Naive thymus-derived CD8-positive, alpha-beta T cell (primary cell): ENCODE measurements around the gene IQSEC3. TPM values are rescaled to one million over a fixed set of nuclear protein-coding genes. Genes with fewer than 3 reads are reported as not detected.

Source experiments
- ATAC-seq, 2 donors: fragments of 150-1000 bp; cut with Tn5 transposase in 1 of 2; sonication (Bioruptor Pico), chemical (Tn5 transposase) in 1 of 2; 1 replicate in 1 of 2; 2 replicates in 1 of 2; pipeline ENCODE4 v1.10.0; 2021; ENCODE audit warnings: mild to moderate bottlenecking in 2 of 2, moderate library complexity in 2 of 2
- POLR2A ChIA-PET: fragments of 350-600 bp; sonication (Branson Sonifier 250); formaldehyde crosslinking; loops from one replicate; lab custom pipeline; 2021; ENCODE audit warnings: antibody characterized with exemption; lab: Charles Lee
- DNase-seq, 10 donors: peaks; one replicate each; pipeline versions ENCODE4 v3.0.0 to v3.0.0-alpha.2; 2020 to 2022
- H3K27ac Mint-ChIP-seq, 10 donors: one replicate each; pipeline ENCODE4 v1.8.0; 2020 to 2022; ENCODE audit warnings: mild to moderate bottlenecking in 10 of 10, mixed read lengths in 10 of 10, moderate library complexity in 4 of 10, inconsistent platforms in 1 of 10
- H3K27me3 Mint-ChIP-seq, 5 donors: one replicate each; pipeline ENCODE4 v1.8.0; 2021 to 2022; ENCODE audit warnings: mixed read lengths in 5 of 5
- H3K36me3 Mint-ChIP-seq, 3 donors: one replicate each; pipeline ENCODE4 v1.8.0; 2020 to 2022; ENCODE audit warnings: mixed read lengths in 3 of 3, mild to moderate bottlenecking in 2 of 3, inconsistent platforms in 1 of 3
- H3K4me1 Mint-ChIP-seq, 4 donors: one replicate each; pipeline ENCODE4 v1.8.0; 2021 to 2022; ENCODE audit warnings: mixed read lengths in 4 of 4
- H3K4me3 Mint-ChIP-seq, 10 donors: one replicate each; pipeline ENCODE4 v1.8.0; 2020 to 2022; ENCODE audit warnings: mild to moderate bottlenecking in 10 of 10, mixed read lengths in 10 of 10, moderate library complexity in 6 of 10, inconsistent platforms in 1 of 10
- H3K9me3 Mint-ChIP-seq, 9 donors: one replicate each; pipeline ENCODE4 v1.8.0; 2020 to 2022; ENCODE audit warnings: mixed read lengths in 9 of 9, mild to moderate bottlenecking in 3 of 9, inconsistent platforms in 1 of 9, moderate library complexity in 1 of 9
- polyA plus RNA-seq, 3 donors: library from polyadenylated mRNA; unstranded; fragments of 300-500 nt; fragmentation: Illumina TruSeq; gene quantifications; one replicate each; pipeline ENCODE4 v1.2.3, GENCODE V29; 2021
- total RNA-seq, 8 experiments: library from RNA in 2 of 8; stranded (reverse) in 2 of 8; gene quantifications; one replicate each; pipeline ENCODE4 v1.2.3 and lab custom pipeline; 2021 to 2026

Gene IQSEC3
- total and polyA plus RNA-seq, 5 experiments from 2014 or later: 0.42 to 19.3 (median 1.1) TPM

DNA sequence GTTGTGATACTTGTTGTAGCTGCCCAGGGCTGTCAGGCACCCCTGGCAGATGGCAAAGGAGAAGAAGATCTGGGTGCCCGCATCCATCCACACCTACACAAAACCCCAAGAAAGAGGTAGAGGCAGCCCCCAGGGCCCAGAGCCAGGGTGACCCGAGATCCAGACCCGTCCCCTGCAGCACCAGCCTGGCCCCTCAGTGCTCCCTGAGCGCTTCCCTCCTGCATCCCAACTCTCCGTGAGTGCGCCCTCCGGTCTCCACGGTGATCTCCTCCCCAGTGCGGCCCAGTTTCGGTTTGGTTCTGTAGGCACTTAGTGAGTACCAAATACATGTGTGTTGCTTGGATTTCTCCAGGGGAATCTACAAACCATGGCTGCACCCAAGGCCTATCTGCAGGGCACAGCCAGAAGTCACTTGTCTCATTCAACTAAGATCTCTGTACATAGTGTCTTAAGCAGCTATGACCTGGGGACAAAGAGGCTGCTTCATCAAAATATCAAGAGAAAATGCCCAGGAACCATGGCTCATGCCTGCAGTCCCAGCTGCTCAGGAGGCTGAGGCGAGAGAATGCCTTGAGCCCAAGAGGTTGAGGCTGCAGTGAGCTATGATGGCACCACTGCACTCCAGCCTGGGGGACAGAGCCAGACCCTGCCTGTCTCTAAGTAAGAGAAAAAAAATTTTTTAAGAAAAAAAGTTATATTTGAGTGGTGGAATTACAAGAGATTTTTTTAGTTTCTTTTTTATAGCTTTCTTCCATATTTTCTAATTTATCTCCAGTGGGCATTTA lies 131.5 kb downstream of the IQSEC3 start:
- Mint-ChIP-seq H3K9me3 (peaks cover 0 to 10% (median 0%) of the 10 kb centered on the region in 9 donors), H3K36me3 (no peaks in the 10 kb centered on the region), H3K27me3 (peaks cover 20 to 79% (median 43%) of the 10 kb centered on the region in 5 donors), H3K4me3 (no peak overlapping the region), H3K4me1 (peaks cover 0 to 5% (median 3%) of the 10 kb centered on the region in 4 donors), H3K27ac (no peak overlapping the region)
- DNase-seq (peak in 1 of 10 donors; percentile 47), ATAC-seq (no peak)
- POLR2A ChIA-PET: no interaction called here

DNA sequence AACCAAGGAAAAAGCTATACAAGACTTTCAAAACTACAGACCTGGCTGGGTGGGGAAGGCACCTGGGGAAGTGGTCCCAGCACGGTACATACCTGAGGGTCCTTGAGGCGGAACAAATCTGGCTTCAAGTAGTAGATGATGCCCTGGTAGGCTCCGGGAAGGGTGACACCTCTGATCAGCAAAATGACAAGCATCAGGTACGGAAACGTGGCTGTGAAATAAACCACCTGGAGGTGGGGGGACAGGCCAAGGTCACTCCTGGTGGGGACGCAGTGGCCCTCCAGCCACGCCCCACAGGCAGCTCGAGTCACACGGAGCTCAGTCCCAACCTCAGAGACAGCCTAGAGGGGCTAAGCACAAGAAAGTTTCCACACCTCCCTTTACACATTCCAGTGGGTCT lies 132.1 kb downstream of the IQSEC3 start:
- Mint-ChIP-seq H3K27me3 (peaks cover 20 to 76% (median 43%) of the 10 kb centered on the region in 5 donors), H3K27ac (peak overlapping the region in 1 of 10 donors; percentile 19), H3K4me1 (peaks cover 0 to 5% (median 3%) of the 10 kb centered on the region in 4 donors), H3K9me3 (peaks cover 0 to 10% (median 0%) of the 10 kb centered on the region in 9 donors), H3K36me3 (no peaks in the 10 kb centered on the region), H3K4me3 (no peak overlapping the region)
- DNase-seq: peak in 1 of 10 donors; percentile 30
- no peak for ATAC-seq
- POLR2A ChIA-PET: no interaction called here

DNA sequence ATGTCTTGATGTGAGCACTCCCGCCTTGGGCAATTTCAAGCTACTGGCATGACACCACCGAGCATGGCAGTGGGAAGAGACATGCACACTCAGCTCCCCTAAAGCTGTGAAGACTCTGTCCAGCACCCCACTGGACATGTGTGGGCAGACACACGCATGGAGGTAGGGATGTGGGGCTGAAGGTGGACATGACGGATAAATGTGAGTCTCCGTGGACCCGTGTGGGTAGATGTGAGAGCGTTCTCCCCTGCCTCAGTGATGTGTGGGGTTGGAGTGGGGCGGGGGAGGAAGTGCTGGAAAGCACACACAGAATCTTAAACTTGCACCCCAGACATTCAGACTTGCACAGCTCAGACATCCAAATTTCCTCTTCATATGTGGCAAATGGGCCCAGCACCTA lies 134.8 kb downstream of the IQSEC3 start:
- H3K4me3 Mint-ChIP-seq: no peak overlapping the region
- H3K27ac Mint-ChIP-seq: peak overlapping the region in 1 of 10 donors; percentile 60
- peaks cover 0 to 10% (median 0%) of the 10 kb centered on the region in 9 donors for H3K9me3 Mint-ChIP-seq
- POLR2A ChIA-PET: no interaction called here
- ATAC-seq (no peak), DNase-seq (no peak)
- no peaks in the 10 kb centered on the region for H3K36me3 Mint-ChIP-seq
- peaks cover 0 to 6% (median 3%) of the 10 kb centered on the region in 4 donors for H3K4me1 Mint-ChIP-seq
- peaks cover 31 to 76% (median 53%) of the 10 kb centered on the region in 5 donors for H3K27me3 Mint-ChIP-seq

DNA sequence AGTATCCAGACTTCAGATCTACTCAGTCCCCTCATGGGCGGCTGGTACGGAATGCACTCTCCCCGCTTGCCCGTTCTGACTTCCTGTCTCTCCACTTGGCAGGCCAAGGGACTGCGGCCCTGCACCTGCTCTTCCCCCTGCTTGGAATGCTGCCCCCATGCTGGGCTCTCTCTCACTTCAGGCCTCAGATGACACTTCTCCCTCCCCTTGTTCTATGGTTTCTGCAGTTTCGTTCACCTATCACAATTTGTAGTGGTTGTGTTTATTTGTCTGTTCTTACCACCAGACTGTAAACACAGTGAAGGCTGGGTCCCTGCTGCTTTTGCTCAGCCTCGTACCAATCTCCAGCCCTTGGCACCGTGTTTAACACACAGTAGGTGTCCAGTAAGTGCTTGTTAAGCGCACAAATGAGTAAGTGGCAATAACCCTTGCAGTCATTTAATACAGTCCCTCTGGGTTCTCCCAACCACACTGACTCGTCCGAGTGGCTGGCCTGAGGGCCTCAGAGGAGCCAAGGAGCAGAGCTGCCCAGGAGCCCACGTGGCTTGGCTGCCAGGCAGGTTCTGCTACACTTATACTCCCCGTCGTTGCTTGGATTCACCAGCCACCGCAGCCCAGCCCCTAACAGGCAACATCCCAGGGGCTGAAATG lies 135.6 kb downstream of the IQSEC3 start:
- peaks cover 0 to 6% (median 3%) of the 10 kb centered on the region in 4 donors for H3K4me1 Mint-ChIP-seq
- peak overlapping the region in 1 of 10 donors; percentile 25 for H3K27ac Mint-ChIP-seq
- H3K9me3 Mint-ChIP-seq: peaks cover 0 to 3% (median 0%) of the 10 kb centered on the region in 9 donors
- DNase-seq: peak in 1 of 10 donors; percentile 57
- ATAC-seq: no peak
- POLR2A ChIA-PET: no interaction called here
- peak overlapping the region in 2 of 10 donors; percentile 8 to 31 for H3K4me3 Mint-ChIP-seq
- no peaks in the 10 kb centered on the region for H3K36me3 Mint-ChIP-seq
- peaks cover 32 to 76% (median 55%) of the 10 kb centered on the region in 5 donors for H3K27me3 Mint-ChIP-seq

DNA sequence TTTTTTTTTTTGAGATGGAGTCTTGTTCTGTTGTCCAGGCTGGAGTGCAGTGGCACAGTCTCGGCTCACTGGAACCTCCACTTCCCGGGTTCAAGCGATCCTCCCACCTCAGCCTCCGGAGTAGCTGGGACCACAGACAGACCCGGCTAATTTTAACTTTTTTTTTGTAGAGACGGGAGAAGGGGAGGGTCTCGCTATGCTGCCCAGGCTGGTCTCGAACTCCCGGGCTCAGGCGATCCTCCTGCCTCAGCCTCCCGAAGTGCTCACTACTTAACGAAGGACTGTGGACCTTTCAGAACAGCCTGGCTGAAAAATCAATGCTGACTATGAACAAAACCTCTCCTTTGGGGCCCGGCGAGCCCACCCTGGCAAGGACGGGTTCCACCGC lies 136.5 kb downstream of the IQSEC3 start:
- peak overlapping the region in 1 of 10 donors; percentile 31 for H3K4me3 Mint-ChIP-seq
- H3K27me3 Mint-ChIP-seq: peaks cover 30 to 76% (median 55%) of the 10 kb centered on the region in 5 donors
- POLR2A ChIA-PET: no interaction called here
- no peak for ATAC-seq
- peaks cover 0 to 6% (median 3%) of the 10 kb centered on the region in 4 donors for H3K4me1 Mint-ChIP-seq
- no peaks in the 10 kb centered on the region for H3K36me3 Mint-ChIP-seq
- DNase-seq: no peak
- no peaks in the 10 kb centered on the region for H3K9me3 Mint-ChIP-seq
- no peak overlapping the region for H3K27ac Mint-ChIP-seq

DNA sequence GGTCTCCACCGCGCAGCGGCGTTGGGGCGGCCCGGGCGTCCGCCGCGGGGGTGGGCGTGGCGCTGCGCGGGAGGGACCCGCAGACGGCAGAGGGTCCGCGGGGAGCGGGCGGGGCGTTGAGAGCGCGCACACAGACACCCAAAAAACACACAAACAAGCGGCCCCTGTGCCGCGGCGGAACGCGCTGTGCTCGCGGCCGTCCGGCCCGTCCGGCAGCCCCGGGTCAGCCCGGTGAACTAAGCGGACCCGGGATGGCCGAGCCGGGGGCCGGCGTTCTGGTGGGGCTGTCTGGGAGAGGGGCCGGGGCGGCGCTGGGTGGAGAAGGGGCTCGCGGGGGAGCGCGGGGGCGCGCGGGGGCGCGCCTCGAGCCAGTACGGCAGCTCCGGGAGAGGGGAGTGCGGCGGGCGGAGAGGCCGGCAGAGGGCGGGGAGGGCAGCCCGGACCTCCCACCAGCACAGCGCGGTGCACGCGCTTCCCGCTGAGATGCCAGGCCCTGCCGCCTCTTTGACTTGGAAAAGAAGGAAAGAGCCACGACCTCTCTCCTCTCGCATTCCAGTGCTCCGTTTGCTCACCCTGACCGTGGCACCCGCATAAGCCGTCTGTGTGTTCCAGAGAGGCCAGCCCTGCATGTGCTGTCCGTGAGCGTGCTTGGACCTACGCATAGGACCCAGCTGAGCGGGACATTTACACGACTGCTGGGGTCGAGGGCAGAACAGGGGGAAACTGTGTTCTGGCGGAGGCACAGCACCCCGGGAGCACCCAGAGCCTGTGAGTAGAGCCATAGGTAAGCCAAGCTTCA lies 137.1 kb downstream of the IQSEC3 start:
- Mint-ChIP-seq H3K9me3 (no peaks in the 10 kb centered on the region), H3K4me3 (peak overlapping the region in 2 of 10 donors; percentile 31 to 36), H3K27me3 (peaks cover 33 to 77% (median 58%) of the 10 kb centered on the region in 5 donors), H3K36me3 (no peaks in the 10 kb centered on the region), H3K27ac (no peak overlapping the region), H3K4me1 (peaks cover 0 to 6% (median 2%) of the 10 kb centered on the region in 4 donors)
- DNase-seq (peak in 1 of 10 donors; percentile 47), ATAC-seq (no peak)
- POLR2A ChIA-PET: no interaction called here

DNA sequence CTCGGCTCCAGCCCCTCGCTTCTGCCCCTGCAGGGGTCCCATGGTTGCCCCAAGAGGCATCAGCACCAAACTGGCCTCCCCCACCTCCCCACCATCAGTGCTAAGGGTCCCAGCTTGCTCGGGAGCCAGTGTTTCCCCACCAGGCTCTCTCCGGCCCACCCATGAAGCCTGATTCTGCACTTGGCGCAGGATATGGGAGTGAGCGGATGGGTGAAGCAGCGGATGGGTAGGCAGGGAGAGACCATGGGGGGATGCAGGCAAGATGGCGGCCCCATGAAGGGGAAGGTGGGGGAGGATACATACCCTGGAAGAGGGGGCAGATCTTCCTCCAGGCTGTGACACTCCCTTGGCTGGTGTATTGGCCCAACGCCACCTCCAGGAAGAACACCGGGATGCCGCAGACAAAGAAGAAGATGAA lies 137.7 kb downstream of the IQSEC3 start:
- Mint-ChIP-seq H3K36me3 (no peaks in the 10 kb centered on the region), H3K4me1 (peaks cover 0 to 6% (median 2%) of the 10 kb centered on the region in 4 donors), H3K27me3 (peaks cover 37 to 82% (median 63%) of the 10 kb centered on the region in 5 donors), H3K4me3 (no peak overlapping the region), H3K27ac (no peak overlapping the region), H3K9me3 (no peaks in the 10 kb centered on the region)
- peak in 1 of 10 donors; percentile 42 for DNase-seq
- ATAC-seq: no peak
- POLR2A ChIA-PET: no interaction called here

DNA sequence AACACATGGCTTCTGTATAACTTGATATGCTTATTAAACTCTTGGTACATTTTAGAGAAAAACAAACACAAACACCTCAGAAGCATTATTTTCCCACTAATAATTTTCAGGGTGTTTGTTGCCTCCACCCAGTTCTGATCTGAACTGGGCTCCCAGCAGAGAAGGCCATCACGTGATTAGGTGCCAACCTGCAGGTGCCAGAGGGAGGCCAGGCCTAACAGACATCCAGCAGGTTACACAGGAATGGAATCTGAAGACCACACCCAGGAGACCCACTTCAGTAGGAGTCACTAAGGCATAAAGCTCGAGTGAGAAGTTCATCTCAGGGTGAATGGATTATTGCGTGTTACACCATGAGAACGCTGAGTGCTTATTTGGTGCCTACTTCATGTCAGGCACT lies 138.5 kb downstream of the IQSEC3 start:
- H3K4me1 Mint-ChIP-seq: peaks cover 0 to 6% (median 2%) of the 10 kb centered on the region in 4 donors
- POLR2A ChIA-PET: no interaction called here
- H3K4me3 Mint-ChIP-seq: no peak overlapping the region
- ATAC-seq (no peak), DNase-seq (peak in 1 of 10 donors; percentile 3)
- H3K9me3 Mint-ChIP-seq: no peaks in the 10 kb centered on the region
- no peaks in the 10 kb centered on the region for H3K36me3 Mint-ChIP-seq
- peaks cover 36 to 90% (median 67%) of the 10 kb centered on the region in 5 donors for H3K27me3 Mint-ChIP-seq
- H3K27ac Mint-ChIP-seq: no peak overlapping the region

DNA sequence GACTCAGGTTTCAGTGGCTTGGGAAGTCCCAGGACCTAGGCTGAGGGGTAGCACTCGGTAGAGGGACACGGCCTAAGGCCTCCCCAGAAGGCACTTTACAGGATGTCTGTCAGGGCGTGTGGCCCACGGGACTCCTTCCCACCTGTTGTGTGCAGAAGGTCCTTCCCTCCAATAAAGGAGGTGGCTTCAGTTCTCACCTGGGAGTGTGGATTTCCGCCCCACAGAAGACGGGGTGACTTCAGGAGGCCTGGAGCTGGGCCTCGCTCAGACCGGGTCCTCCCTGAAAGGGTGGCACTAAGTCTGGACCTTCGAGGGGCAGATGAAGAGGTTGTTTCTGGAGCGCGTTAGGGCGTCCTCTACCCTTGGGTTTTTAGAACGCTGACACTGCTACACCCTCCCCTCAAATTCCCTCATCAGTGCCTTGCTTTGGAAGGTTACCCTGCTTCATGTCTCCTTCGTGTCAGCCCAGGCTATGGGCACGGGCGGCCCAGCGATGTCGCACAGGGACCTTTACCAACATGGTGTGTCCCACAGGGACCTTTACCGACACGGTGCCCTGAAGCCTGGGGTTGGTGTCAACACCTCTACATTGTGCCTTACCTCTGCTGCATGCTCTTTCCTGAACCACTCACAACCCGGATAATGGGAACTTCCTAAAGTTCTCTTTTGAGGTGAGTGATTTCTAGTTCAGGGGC lies 140.3 kb downstream of the IQSEC3 start:
- Mint-ChIP-seq H3K27me3 (peaks cover 34 to 93% (median 73%) of the 10 kb centered on the region in 5 donors), H3K9me3 (no peaks in the 10 kb centered on the region), H3K4me1 (peaks cover 0 to 6% (median 3%) of the 10 kb centered on the region in 4 donors), H3K36me3 (no peaks in the 10 kb centered on the region), H3K27ac (no peak overlapping the region), H3K4me3 (no peak overlapping the region)
- no peak for ATAC-seq
- POLR2A ChIA-PET: no interaction called here
- peak in 1 of 10 donors; percentile 53 for DNase-seq

DNA sequence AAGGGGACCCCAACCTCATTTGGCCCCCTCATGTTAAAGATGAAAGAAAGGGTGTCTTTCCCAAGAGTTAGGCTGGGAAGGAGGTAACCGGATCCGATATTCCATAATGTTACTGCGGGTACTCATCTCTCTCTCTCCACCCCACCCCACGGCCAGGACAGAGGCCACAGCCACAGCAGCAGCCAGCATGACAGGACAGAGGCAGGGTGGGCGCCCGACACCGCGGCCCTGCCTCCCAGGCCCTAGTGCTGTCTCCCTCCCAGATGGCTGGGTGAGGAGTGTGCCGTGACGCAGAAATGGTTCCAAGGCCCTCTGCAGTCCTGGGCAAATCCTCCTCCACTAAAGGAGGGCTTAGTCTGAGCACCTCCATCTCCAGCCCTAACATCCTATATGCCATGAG lies 141.2 kb downstream of the IQSEC3 start:
- Mint-ChIP-seq H3K36me3 (no peaks in the 10 kb centered on the region), H3K27me3 (peaks cover 28 to 93% (median 68%) of the 10 kb centered on the region in 5 donors), H3K27ac (no peak overlapping the region), H3K9me3 (no peaks in the 10 kb centered on the region), H3K4me3 (no peak overlapping the region), H3K4me1 (peaks cover 0 to 7% (median 5%) of the 10 kb centered on the region in 4 donors)
- POLR2A ChIA-PET: no interaction called here
- DNase-seq (no peak), ATAC-seq (no peak)

DNA sequence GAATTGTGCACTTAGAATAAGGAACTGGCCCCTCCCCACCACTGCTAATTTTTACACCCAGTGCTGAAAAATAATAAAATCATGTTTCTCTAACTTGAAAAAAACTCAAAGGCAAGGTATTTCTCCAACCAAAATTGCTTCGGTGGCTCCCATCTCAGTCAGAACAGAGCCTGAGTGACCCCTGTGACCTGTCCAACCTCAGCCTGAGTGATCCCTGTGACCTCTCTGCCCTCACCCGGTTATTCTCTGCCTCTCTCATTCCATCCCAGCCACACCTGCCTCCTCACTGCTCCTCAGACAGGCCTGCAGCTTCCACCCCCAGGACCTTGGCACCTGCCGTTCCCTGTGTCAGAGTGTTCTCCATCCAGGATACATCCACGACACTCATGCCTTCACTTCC lies 142.2 kb downstream of the IQSEC3 start:
- H3K27ac Mint-ChIP-seq: no peak overlapping the region
- no peaks in the 10 kb centered on the region for H3K9me3 Mint-ChIP-seq
- ATAC-seq: no peak
- peaks cover 0 to 9% (median 5%) of the 10 kb centered on the region in 4 donors for H3K4me1 Mint-ChIP-seq
- H3K4me3 Mint-ChIP-seq: no peak overlapping the region
- no peak for DNase-seq
- H3K36me3 Mint-ChIP-seq: no peaks in the 10 kb centered on the region
- POLR2A ChIA-PET: no interaction called here
- H3K27me3 Mint-ChIP-seq: peaks cover 31 to 99% (median 77%) of the 10 kb centered on the region in 5 donors

DNA sequence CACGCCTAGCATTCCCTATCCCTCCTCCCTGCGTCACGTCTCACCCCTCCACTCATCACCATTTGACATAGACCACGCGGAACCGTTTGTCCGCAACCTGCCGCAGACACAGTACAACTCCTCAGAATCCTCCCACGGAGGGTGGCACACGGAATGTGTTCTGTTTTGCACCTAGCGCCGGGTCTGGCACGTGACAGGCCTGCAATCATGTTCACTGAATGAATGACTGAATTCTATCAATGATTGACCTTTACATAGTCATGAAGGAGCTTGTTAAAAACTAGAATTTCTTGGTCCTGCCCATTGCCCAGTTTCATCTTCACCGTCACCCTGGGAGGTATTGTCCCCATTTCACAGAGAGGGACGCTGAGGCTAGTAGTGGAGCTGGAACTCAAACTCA lies 142.7 kb downstream of the IQSEC3 start:
- Mint-ChIP-seq H3K27me3 (peaks cover 29 to 99% (median 78%) of the 10 kb centered on the region in 5 donors), H3K4me3 (no peak overlapping the region), H3K9me3 (no peaks in the 10 kb centered on the region), H3K4me1 (peaks cover 0 to 11% (median 4%) of the 10 kb centered on the region in 4 donors), H3K27ac (no peak overlapping the region), H3K36me3 (no peaks in the 10 kb centered on the region)
- no peak for DNase-seq
- POLR2A ChIA-PET: no interaction called here
- ATAC-seq: no peak
